Stimulated activated CD8-positive, alpha-beta memory T cell treated with anti-CD3 and anti-CD28 coated beads, Interleukin-15, amount 100 ng/mL, for 24 hours (primary cell): ENCODE measurements around the gene CASS4.
A peak's percentile ranks its signal among the peaks of the same experiment; 100 is the strongest.

Experiments
- DNase-seq: peaks from one replicate; pipeline ENCODE4 v3.0.0-alpha.2; 2020; ENCODE audit warnings: low read depth

The CASS4 gene

DNA sequence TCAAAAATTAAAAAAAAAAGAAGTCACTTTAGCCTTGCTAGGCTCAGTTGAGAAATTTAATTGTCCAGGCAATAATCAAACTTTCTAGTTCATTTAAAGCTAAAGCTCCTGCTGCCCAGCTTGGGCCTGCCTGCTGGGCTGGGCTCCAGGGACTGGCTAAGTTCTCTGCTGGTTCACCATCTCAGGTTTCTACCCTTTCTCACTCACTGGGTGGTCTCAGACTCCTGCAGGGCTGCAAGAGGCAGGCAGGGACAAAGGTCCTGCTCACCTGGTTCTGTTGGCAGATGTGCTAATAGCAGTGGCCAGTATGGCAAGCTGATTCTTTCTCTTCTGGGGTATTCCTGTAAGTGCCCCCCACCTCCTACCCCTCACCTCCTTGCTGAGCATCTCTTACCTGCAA lies 35.2 kb downstream of the CASS4 start:
- DNase-seq = no peak

DNA sequence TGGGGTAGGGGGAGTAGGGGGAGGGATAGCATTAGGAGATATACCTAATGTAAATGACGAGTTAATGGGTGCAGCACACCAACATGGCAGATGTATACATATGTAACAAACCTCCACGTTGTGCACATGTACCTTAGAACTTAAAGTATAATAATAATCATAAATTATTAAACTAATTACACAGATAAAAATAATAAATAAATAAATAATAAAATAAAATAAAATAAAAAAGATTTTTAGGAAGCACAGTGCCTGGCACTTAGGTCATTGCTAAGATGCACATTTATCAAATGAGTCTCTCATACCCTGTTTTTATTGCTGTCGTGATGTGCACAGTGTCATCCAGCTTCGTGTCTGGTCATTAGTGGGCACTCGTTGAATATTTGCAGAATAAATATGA lies 37.4 kb downstream of the CASS4 start:
- no peak for DNase-seq

DNA sequence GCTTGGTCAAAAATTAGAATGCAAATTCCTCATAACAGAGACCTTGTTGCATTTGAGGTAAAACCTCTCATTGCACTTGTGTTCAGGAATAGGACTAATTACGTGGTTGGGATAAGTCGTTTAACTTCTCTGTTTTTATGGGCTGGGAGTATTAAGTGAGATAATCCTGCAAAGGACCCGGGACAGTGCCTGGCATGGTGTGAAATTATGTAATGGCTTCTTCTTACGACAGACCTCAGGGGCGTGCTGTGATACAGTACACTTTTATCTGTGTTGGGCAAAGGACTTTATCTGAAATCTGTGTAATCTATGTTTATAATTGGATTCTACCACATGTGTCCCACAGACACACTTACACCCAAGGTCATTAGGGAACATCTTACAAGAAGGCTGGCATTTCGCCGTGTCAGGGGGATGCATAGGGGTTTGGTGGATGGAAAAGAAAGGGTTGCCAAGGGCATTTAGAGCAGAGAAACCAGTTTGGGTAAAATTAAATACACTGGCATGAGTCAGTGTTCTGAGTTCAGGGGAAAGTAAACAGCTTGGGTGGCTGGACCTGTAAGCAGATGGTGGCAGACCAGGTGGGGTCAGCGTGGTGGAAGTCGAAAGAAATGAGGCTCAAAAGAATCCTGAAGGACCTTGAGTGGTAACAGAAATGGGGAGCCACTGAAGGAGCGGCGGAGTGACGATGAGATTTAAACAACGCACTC lies 39.2 kb downstream of the CASS4 start:
- no peak for DNase-seq

- no peak for DNase-seq
Measured at GRCh38 chr20:56453352-56453751, 41.3 kb downstream of the CASS4 start.

DNA sequence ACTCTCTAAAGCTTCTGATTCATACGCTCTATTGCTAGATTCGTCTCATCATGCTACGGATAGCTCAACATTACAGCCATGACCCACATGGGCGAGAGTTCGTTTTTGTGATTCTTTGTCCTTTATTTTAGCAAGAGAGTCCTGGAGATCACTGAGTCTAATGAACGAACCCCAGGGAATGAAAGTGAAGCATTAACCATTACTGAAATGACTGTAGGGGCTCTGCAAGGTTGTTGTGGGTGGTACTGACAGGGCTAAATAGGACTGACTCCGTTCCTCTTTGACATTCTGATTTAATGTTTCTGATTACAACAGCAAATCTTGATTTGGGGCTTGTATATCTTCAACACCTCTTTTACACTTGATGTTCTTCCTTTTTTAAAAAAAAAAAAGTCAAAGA lies 42.7 kb downstream of the CASS4 start:
- no peak for DNase-seq

- DNase-seq = no peak
Measured at GRCh38 chr20:56458206-56458821, 46.3 kb downstream of the CASS4 start.

DNA sequence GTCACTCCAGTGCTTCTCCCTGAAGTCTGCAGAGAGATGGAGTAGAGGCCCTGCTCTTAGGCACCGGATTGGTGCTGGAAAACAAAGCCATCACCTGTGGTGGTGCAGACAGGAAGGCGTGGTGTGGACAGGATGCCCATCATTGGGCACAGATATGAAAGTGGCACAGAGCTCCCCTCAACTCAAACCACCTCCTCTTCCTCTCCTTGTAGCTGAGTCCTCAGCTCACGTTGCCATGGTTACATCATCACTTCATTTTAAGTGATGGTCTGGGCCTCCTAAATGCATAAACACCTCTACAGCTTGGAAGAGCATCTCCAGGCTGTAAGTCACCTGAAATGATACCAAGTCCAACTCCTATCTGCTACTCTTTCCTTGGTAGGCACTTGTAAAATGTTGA lies 48.4 kb downstream of the CASS4 start:
- DNase-seq = no peak

DNA sequence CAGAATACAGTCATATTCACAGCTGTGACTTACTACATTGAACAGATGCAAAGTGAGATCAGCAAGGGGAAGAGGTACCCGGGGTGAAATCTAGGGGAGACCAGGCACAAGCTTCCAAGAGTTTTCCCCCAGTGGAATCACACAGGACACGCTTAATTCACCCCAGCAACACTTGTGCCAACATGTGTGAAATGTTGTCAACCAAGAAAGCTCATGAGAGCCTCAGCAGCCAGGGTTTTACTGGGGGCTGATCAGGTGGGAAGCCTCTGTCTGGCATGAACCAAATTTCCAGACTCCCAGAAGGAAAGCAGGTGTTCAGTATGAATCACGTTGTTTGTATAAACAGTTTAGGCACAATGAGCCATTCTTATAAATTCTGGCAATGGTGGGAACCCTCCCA lies 49.5 kb downstream of the CASS4 start:
- no peak for DNase-seq

DNA sequence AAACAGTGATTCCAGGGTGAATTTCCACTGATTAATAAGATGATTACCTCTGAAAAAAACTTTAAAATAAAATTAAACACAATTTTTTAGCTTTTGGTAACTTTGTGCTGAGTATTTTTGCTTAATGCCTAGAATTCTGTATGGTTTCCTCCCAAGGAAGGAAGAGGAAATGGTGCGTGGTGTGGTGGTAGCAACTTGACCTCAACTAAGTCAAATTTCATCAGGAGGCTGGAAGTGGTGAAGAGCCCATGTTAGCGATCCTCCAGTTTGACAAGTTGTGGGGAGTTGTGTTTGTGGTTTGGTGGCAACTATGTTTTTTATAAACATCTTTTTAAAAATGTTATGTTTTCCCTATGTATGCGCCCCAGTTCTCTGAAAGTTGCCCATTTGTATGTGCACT lies 51.4 kb downstream of the CASS4 start:
- no peak for DNase-seq

GRCh38 chr20:56465997-56466396 lies 53.9 kb downstream of the CASS4 start:
- DNase-seq = no peak

- no peak for DNase-seq
Measured at GRCh38 chr20:56467968-56468315, 55.9 kb downstream of the CASS4 start.

DNA sequence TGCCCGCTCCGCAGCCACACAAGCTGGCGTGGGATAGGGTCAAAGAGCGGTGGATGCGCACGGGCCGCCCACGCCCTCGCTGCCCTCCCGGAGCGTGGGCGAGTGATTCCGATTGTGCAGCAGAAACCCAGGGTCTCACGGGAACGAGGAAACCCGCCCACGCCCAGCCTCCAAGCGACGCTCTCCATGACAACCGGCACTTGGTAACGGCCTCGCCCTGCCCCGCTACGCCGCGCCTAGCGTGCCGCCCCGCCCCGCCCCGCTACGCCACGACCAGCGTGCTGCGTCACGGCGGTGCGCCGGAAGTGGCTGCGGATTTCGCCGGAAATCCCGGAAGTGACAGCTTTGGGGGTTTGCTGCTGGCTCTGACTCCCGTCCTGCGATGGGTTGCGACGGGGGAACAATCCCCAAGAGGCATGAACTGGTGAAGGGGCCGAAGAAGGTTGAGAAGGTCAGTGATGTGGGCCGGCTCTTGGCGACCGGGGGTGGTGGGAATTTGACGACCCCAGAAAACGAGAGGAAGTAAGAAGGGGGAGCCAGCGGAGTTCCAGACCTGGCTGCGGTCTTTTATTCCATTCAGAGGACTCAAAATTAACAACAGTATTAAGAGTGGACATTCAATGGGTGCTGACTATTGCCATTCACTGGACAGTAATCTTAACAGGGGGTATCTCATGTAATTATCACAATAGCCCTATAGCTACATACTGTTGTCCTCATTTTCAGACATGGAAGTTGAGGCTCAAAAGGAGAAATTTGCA lies 56.4 kb downstream of the CASS4 start, which contains the start of gene RTF2:
RTF2 (plus strand) TSS at position 312 of the 761 bp plus-strand sequence; CDS start at position 383, 71 bp downstream.
- DNase-seq = peak; percentile 97

- DNase-seq = no peak
Measured at GRCh38 chr20:56469077-56469449, 57.0 kb downstream of the CASS4 start.

GRCh38 chr20:56483970-56484369 lies 71.9 kb downstream of the CASS4 start:
- DNase-seq = no peak

- no peak for DNase-seq
Measured at GRCh38 chr20:56487216-56487615, 75.2 kb downstream of the CASS4 start.

DNA sequence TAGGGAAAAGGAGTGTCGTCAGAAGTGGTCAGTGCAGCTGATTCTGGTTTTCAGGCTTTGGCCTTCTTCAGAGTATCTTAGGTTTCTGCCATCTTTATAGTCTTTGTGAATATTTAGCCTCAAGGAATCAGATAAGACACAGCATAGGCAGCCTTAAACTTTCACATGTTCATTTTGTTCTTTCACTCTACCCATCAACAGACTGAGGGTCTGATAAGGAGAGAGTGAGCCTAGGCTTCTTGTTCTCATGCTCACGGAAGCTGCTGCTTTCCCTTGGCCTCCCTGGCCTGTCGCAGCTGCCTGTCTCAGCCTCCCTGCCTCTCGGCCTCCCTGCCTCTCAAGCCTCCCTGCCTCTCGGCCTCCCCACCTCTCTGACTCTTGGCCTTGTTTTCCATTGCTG lies 76.5 kb downstream of the CASS4 start:
- no peak for DNase-seq

- no peak for DNase-seq
Measured at GRCh38 chr20:56501116-56501515, 89.1 kb downstream of the CASS4 start.

DNA sequence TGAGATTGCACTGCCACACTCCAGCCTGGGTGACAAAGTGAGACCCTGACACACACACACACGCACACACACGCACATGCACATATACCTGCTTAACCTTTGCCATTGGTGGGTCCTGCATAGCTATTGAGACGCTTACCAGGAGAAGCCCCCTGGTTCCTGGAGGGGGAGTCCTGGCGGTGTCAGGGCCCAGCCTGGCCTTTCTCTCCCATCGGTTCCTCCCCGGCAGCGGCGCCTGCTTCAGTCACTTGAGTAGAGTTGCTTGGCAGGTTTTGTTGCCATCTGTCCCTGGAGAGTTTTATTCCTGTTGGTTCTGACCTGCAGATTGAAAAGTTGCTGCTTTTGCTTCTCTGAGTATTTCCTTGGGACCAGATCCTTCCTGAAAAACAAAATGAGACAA lies 91.9 kb downstream of the CASS4 start:
- no peak for DNase-seq

GRCh38 chr20:56504373-56505005 lies 92.4 kb downstream of the CASS4 start:
- DNase-seq = no peak

- DNase-seq = no peak
Measured at GRCh38 chr20:56506103-56506502, 94.0 kb downstream of the CASS4 start.
